CD14-positive monocyte (primary cell): ENCODE data around the gene IL6ST. TPM values are rescaled to one million over a fixed set of nuclear protein-coding genes. Genes with fewer than 3 reads are reported as not detected.

Experiments
- DNase-seq, 3 donors: peaks; one replicate each; pipeline ENCODE4 v3.0.0-alpha.2; 2011 to 2022
- H2AFZ ChIP-seq: 2 replicates; pipeline ENCODE4 v1.6.0; 2012; ENCODE audit warnings: mild to moderate bottlenecking, low read depth, low read length, inconsistent platforms; ENCODE audit not compliant: insufficient read depth, poor library complexity, severe bottlenecking
- H3K27ac ChIP-seq, 2 donors: 1 replicate in 1 of 2; 2 replicates in 1 of 2; pipeline ENCODE4 v1.5.1; 2012 to 2013; ENCODE audit warnings: low read length in 2 of 2, control low read depth in 1 of 2, inconsistent platforms in 1 of 2, low read depth in 1 of 2, mild to moderate bottlenecking in 1 of 2
- H3K27me3 ChIP-seq, 2 donors: one replicate each; pipeline versions ENCODE4 v1.6.0 to v1.6.1; 2011 to 2013; ENCODE audit warnings: low read length in 2 of 2; ENCODE audit not compliant: control insufficient read depth in 2 of 2, insufficient read depth in 2 of 2
- H3K36me3 ChIP-seq, 2 donors: replicated peaks in 1 of 2; 1 replicate in 1 of 2; 2 replicates in 1 of 2; pipeline versions ENCODE4 v1.5.1 to v1.6.1; 2012 to 2013; ENCODE audit warnings: low read length in 2 of 2, control low read depth in 1 of 2, inconsistent platforms in 1 of 2, mild to moderate bottlenecking in 1 of 2; ENCODE audit not compliant: insufficient read depth in 2 of 2, control insufficient read depth in 1 of 2
- H3K4me1 ChIP-seq, 2 donors: 1 replicate in 1 of 2; 2 replicates in 1 of 2; pipeline versions ENCODE4 v1.5.1 to v1.6.1; 2012 to 2013; ENCODE audit warnings: low read length in 2 of 2, control low read depth in 1 of 2, inconsistent platforms in 1 of 2, mild to moderate bottlenecking in 1 of 2, moderate library complexity in 1 of 2; ENCODE audit not compliant: insufficient read depth in 2 of 2, control insufficient read depth in 1 of 2
- H3K4me2 ChIP-seq: replicated peaks from 2 replicates; pipeline ENCODE3; 2012; ENCODE audit warnings: low read length, moderate library complexity, mild to moderate bottlenecking; ENCODE audit not compliant: poor library complexity, severe bottlenecking; ENCODE audit errors: extremely low read depth
- H3K4me3 ChIP-seq, 3 experiments: fragments of 200-600 bp in 1 of 3; sonication (generic) in 1 of 3; replicated peaks in 1 of 3; 1 replicate in 2 of 3; 2 replicates in 1 of 3; pipeline ENCODE4 v1.5.1; 2011 to 2013; ENCODE audit warnings: low read length in 3 of 3, mild to moderate bottlenecking in 3 of 3, control low read depth in 2 of 3, low read depth in 2 of 3, inconsistent platforms in 1 of 3, moderate library complexity in 1 of 3
- H3K79me2 ChIP-seq: 2 replicates; pipeline ENCODE4 v1.6.0; 2012; ENCODE audit warnings: mild to moderate bottlenecking, control low read depth, inconsistent platforms, low read length, moderate library complexity; ENCODE audit not compliant: insufficient read depth
- H3K9ac ChIP-seq: 2 replicates; pipeline ENCODE4 v1.6.0; 2017; ENCODE audit warnings: low read length, mild to moderate bottlenecking; ENCODE audit not compliant: insufficient read depth, poor library complexity, severe bottlenecking
- H3K9me3 ChIP-seq, 2 donors: replicated peaks in 1 of 2; 1 replicate in 1 of 2; 2 replicates in 1 of 2; pipeline versions ENCODE4 v1.5.1 to v1.6.1; 2012 to 2013; ENCODE audit warnings: low read length in 2 of 2, control low read depth in 1 of 2; ENCODE audit not compliant: control insufficient read depth in 1 of 2, insufficient read depth in 1 of 2
- H4K20me1 ChIP-seq: 2 replicates; pipeline ENCODE4 v1.6.0; 2012; ENCODE audit warnings: mild to moderate bottlenecking, low read length, control low read depth, moderate library complexity; ENCODE audit not compliant: insufficient read depth
- H3K27ac Mint-ChIP-seq, 7 donors: one replicate each; pipeline ENCODE4 v1.8.0; 2020; ENCODE audit warnings: mild to moderate bottlenecking in 7 of 7, mixed read lengths in 7 of 7, moderate library complexity in 6 of 7, inconsistent platforms in 2 of 7
- H3K27me3 Mint-ChIP-seq, 3 donors: one replicate each; pipeline ENCODE4 v1.8.0; 2021 to 2022; ENCODE audit warnings: low read depth in 3 of 3, mild to moderate bottlenecking in 3 of 3, mixed read lengths in 3 of 3, moderate library complexity in 3 of 3, inconsistent platforms in 1 of 3
- H3K36me3 Mint-ChIP-seq, 2 donors: one replicate each; pipeline ENCODE4 v1.8.0; 2020; ENCODE audit warnings: mixed read lengths in 2 of 2, inconsistent platforms in 1 of 2, mild to moderate bottlenecking in 1 of 2
- H3K4me1 Mint-ChIP-seq: one replicate; pipeline ENCODE4 v1.8.0; 2020; ENCODE audit warnings: mild to moderate bottlenecking, mixed read lengths
- H3K4me3 Mint-ChIP-seq, 2 donors: one replicate each; pipeline ENCODE4 v1.8.0; 2020; ENCODE audit warnings: mild to moderate bottlenecking in 2 of 2, mixed read lengths in 2 of 2, moderate library complexity in 1 of 2
- H3K9me3 Mint-ChIP-seq, 7 donors: one replicate each; pipeline ENCODE4 v1.8.0; 2020 to 2022; ENCODE audit warnings: mixed read lengths in 7 of 7, mild to moderate bottlenecking in 6 of 7, moderate library complexity in 6 of 7, inconsistent platforms in 2 of 7
- CTCF ChIP-seq: fragments of 200-600 bp; IDR thresholded peaks from one replicate; pipeline ENCODE4 v1.8.0; 2022; ENCODE audit warnings: antibody characterized with exemption, mild to moderate bottlenecking
- WGBS: methylation state at CpG from one replicate; pipeline ENCODE4 v1.1.5; 2013; ENCODE audit warnings: missing lambda C conversion rate; ENCODE audit not compliant: insufficient coverage; 5-methylcytosine and 5-hydroxymethylcytosine counted together
- intact Hi-C, 2 donors: fragments of 100-400 bp; cut with micrococcal nuclease; formaldehyde crosslinking; loops; one replicate each; pipeline versions ENCODE4 v1.15.0 to v1.15.1; 2023
- polyA plus RNA-seq, 3 donors: library from polyadenylated mRNA; depleted of rRNA in 1 of 3; unstranded in 2 of 3; stranded (reverse) in 1 of 3; fragments of 300-500 nt in 2 of 3; fragments of >200 nt in 1 of 3; fragmentation: Illumina TruSeq in 2 of 3; gene quantifications; 1 replicate in 2 of 3; 2 replicates in 1 of 3; pipeline ENCODE4 v1.2.3, GENCODE V29; 2012 to 2021

The IL6ST gene
- polyA plus RNA-seq, 3 donors, result 22.1 to 28.7 (median 25.7) TPM

GRCh38 chr5:56011835-56012234, 17.1 kb upstream of the IL6ST start:
- no peak for TF ChIP-seq CTCF
- no peaks in the 10 kb centered on the region for H3K79me2 ChIP-seq
- H3K4me3 ChIP-seq, result no peak overlapping the region
- peaks cover 0 to 2% (median 0%) of the 10 kb centered on the region in 3 donors for H3K27me3 Mint-ChIP-seq
- intact Hi-C loops, result no loop called here
- H3K27me3 ChIP-seq, result no peaks in the 10 kb centered on the region
- H3K36me3 Mint-ChIP-seq, result peaks cover 0 to 5% of the 10 kb centered on the region in 2 donors
- no peak overlapping the region for H2AFZ ChIP-seq
- H3K36me3 ChIP-seq, result no peaks in the 10 kb centered on the region
- H4K20me1 ChIP-seq, result no peaks in the 10 kb centered on the region
- peak in 2 of 3 donors; percentile 34 to 67 for DNase-seq
- peak overlapping the region in 4 of 7 donors; percentile 49 to 85 (median 62) for H3K27ac Mint-ChIP-seq
- H3K4me1 Mint-ChIP-seq, result peaks cover 13% of the 10 kb centered on the region
- H3K4me1 ChIP-seq, result peaks cover 12 to 17% of the 10 kb centered on the region in 2 donors
- no peak overlapping the region for H3K4me3 Mint-ChIP-seq
- peaks cover 0 to 3% of the 10 kb centered on the region in 2 donors for H3K9me3 ChIP-seq
- peak overlapping the region; percentile 2 for H3K4me2 ChIP-seq
- WGBS, result 60% methylated on average over 1 of the region's 3 CpGs
- H3K27ac ChIP-seq, result peak overlapping the region in 1 of 2 donors; percentile 12
- peaks cover 0 to 7% (median 5%) of the 10 kb centered on the region in 7 donors for H3K9me3 Mint-ChIP-seq
- no peak overlapping the region for H3K9ac ChIP-seq

DNA sequence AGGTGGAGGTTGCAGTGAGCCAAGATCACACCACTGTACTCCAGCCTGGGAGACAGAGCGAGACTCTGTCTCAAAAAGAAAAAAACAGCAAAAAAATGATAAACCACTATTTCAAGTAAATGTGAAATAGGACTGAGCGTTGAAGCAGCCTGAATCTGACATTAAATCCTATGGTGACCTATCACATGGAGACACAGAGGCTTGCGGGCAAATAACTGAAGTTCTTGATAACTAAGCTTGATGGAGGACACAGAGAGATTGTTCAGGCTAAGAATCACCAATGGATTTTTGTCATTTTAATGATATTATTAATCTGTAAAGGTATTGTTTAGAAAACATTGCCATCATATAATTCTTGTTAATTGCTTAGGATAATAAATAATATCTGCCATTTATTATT, 15.7 kb upstream of the IL6ST start:
- Histone ChIP-seq H3K9me3 (peaks cover 0 to 1% of the 10 kb centered on the region in 2 donors), H3K27me3 (no peaks in the 10 kb centered on the region), H3K4me2 (no peak overlapping the region), H3K4me3 (no peak overlapping the region), H2AFZ (no peak overlapping the region), H3K27ac (no peak overlapping the region), H4K20me1 (no peaks in the 10 kb centered on the region), H3K79me2 (no peaks in the 10 kb centered on the region), H3K9ac (no peak overlapping the region), H3K4me1 (peaks cover 15 to 17% of the 10 kb centered on the region in 2 donors), H3K36me3 (no peaks in the 10 kb centered on the region)
- DNase-seq, result no peak
- 100% methylated on average over 2 of the region's 3 CpGs for WGBS
- Mint-ChIP-seq H3K36me3 (peaks cover 0 to 2% of the 10 kb centered on the region in 2 donors), H3K4me1 (peaks cover 21% of the 10 kb centered on the region), H3K27ac (no peak overlapping the region), H3K4me3 (no peak overlapping the region), H3K27me3 (peaks cover 0 to 1% (median 0%) of the 10 kb centered on the region in 3 donors), H3K9me3 (peaks cover 0 to under 1% (median 0%) of the 10 kb centered on the region in 7 donors)
- no peak for TF ChIP-seq CTCF
- intact Hi-C loops, result no loop called here
